Neuronal stem cell (in vitro differentiated cells): ENCODE data around the gene ARL6IP5.

Experiments used
- DNase-seq: peaks from one replicate; pipeline ENCODE4 v3.0.0-alpha.2; 2013; ENCODE audit warnings: low spot score
- H2AFZ ChIP-seq: one replicate; pipeline ENCODE4 v1.6.1; 2013; ENCODE audit warnings: mild to moderate bottlenecking, low read length, inconsistent platforms
- H2AK5ac ChIP-seq: 2 replicates; pipeline ENCODE4 v1.6.1; 2013; ENCODE audit warnings: low read depth, mild to moderate bottlenecking, inconsistent platforms, low read length, moderate library complexity, mixed read lengths
- H2BK120ac ChIP-seq: 2 replicates; pipeline ENCODE4 v1.6.1; 2013; ENCODE audit warnings: low read depth, mild to moderate bottlenecking, inconsistent platforms, low read length, moderate library complexity, mixed read lengths
- H2BK12ac ChIP-seq: one replicate; pipeline ENCODE4 v1.6.1; 2013; ENCODE audit warnings: low read length, inconsistent platforms
- H2BK15ac ChIP-seq: 2 replicates; pipeline ENCODE4 v1.6.1; 2013; ENCODE audit warnings: mild to moderate bottlenecking, low read length, inconsistent platforms, mixed read lengths
- H2BK5ac ChIP-seq: one replicate; pipeline ENCODE4 v1.6.1; 2013; ENCODE audit warnings: inconsistent platforms, mild to moderate bottlenecking, low read length, moderate library complexity
- H3K14ac ChIP-seq: one replicate; pipeline ENCODE4 v1.6.1; 2013; ENCODE audit warnings: low read length, inconsistent platforms
- H3K18ac ChIP-seq: 2 replicates; pipeline ENCODE4 v1.6.1; 2013; ENCODE audit warnings: low read length, inconsistent platforms
- H3K23ac ChIP-seq: 2 replicates; pipeline ENCODE4 v1.6.1; 2013; ENCODE audit warnings: low read depth, mild to moderate bottlenecking, mixed read lengths, low read length, inconsistent platforms; ENCODE audit not compliant: poor library complexity
- H3K27ac ChIP-seq: replicated peaks from 3 replicates; pipeline ENCODE4 v1.5.1; 2013; ENCODE audit warnings: low read length, inconsistent platforms
- H3K27me3 ChIP-seq, 3 experiments: 2 replicates each; pipeline ENCODE4 v1.6.1; 2013; ENCODE audit warnings: low read length in 3 of 3, mild to moderate bottlenecking in 2 of 3, inconsistent platforms in 1 of 3, low read depth in 1 of 3, mixed read lengths in 1 of 3, moderate library complexity in 1 of 3; ENCODE audit not compliant: control insufficient read depth in 3 of 3, insufficient read depth in 3 of 3
- H3K36me3 ChIP-seq, 2 donors: replicated peaks in 1 of 2; 2 replicates each; pipeline ENCODE4 v1.6.1; 2013; ENCODE audit warnings: low read length in 2 of 2; ENCODE audit not compliant: control insufficient read depth in 2 of 2, insufficient read depth in 2 of 2
- H3K4ac ChIP-seq: 2 replicates; pipeline ENCODE4 v1.6.1; 2013; ENCODE audit warnings: inconsistent platforms, mild to moderate bottlenecking, low read length, moderate library complexity
- H3K4me1 ChIP-seq, 2 donors: 1 replicate in 1 of 2; 2 replicates in 1 of 2; pipeline ENCODE4 v1.6.1; 2013; ENCODE audit warnings: low read length in 2 of 2, low read depth in 1 of 2; ENCODE audit not compliant: control insufficient read depth in 2 of 2, insufficient read depth in 1 of 2
- H3K4me2 ChIP-seq: one replicate; pipeline ENCODE4 v1.6.1; 2013; ENCODE audit warnings: mild to moderate bottlenecking, low read length, inconsistent platforms; ENCODE audit not compliant: insufficient read depth, poor library complexity, severe bottlenecking
- H3K4me3 ChIP-seq, 2 donors: 2 replicates each; pipeline ENCODE4 v1.5.1; 2013; ENCODE audit warnings: low read length in 2 of 2, mild to moderate bottlenecking in 2 of 2, inconsistent platforms in 1 of 2, moderate library complexity in 1 of 2
- H3K79me1 ChIP-seq: one replicate; pipeline ENCODE4 v1.6.1; 2013; ENCODE audit warnings: low read depth, mild to moderate bottlenecking, inconsistent platforms, low read length, moderate library complexity
- H3K9ac ChIP-seq: one replicate; pipeline ENCODE4 v1.6.1; 2013; ENCODE audit warnings: mild to moderate bottlenecking, low read depth, low read length, inconsistent platforms; ENCODE audit not compliant: poor library complexity
- H3K9me3 ChIP-seq, 2 donors: replicated peaks in 1 of 2; 2 replicates each; pipeline versions ENCODE3 to v1.6.1; 2013; ENCODE audit warnings: low read length in 2 of 2, mild to moderate bottlenecking in 2 of 2, inconsistent platforms in 1 of 2, low read depth in 1 of 2, mixed read lengths in 1 of 2, moderate library complexity in 1 of 2; ENCODE audit not compliant: control insufficient read depth in 2 of 2, insufficient read depth in 1 of 2
- H4K8ac ChIP-seq: one replicate; pipeline ENCODE4 v1.6.1; 2013; ENCODE audit warnings: low read depth, mild to moderate bottlenecking, inconsistent platforms, low read length, moderate library complexity
- H4K91ac ChIP-seq: one replicate; pipeline ENCODE4 v1.6.1; 2013; ENCODE audit warnings: low read length, low read depth, mild to moderate bottlenecking, inconsistent platforms; ENCODE audit not compliant: poor library complexity
- WGBS, 2 donors: extraction: QIAGEN DNeasy Blood & Tissue Kit; methylation state at CpG; one replicate each; pipeline ENCODE4 v1.1.7; 2013; ENCODE audit warnings: missing lambda C conversion rate in 2 of 2, mixed read lengths in 1 of 2; ENCODE audit not compliant: insufficient read length in 2 of 2, insufficient replicate concordance in 1 of 2; ENCODE audit errors: extremely low coverage in 2 of 2; 5-methylcytosine and 5-hydroxymethylcytosine counted together

ARL6IP5 gene

DNA sequence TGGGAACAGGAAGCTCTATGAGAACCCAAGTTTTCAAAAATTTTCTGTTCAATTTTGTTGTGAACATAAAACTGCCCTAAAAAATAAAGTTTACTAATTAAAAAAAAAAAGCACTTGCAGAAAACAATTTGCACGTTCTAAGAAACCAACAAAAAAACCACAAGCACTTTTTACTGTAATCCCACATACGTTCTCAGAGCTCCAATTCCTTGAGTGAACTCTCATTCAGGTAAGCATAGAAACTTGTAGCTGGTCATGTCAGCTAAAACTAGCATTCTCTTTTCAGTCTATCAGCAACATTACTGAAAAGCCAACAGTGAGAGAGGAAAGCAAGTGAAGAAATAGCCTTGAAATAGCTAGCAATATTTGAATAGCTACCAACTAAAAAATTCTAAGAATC, 21.1 kb upstream of the ARL6IP5 start:
- Histone ChIP-seq H2BK120ac (no peak overlapping the region), H3K27me3 (no peaks in the 10 kb centered on the region), H4K8ac (no peak overlapping the region), H3K27ac (no peak overlapping the region), H2BK5ac (no peak overlapping the region), H3K36me3 (peaks cover 13 to 93% of the 10 kb centered on the region in 2 donors), H3K4me3 (no peak overlapping the region), H2AK5ac (no peak overlapping the region), H3K4me2 (no peak overlapping the region), H3K4ac (no peak overlapping the region), H3K23ac (no peak overlapping the region), H2AFZ (no peak overlapping the region), H3K79me1 (no peaks in the 10 kb centered on the region), H3K18ac (no peak overlapping the region), H3K14ac (no peak overlapping the region), H3K9ac (no peak overlapping the region), H2BK15ac (no peak overlapping the region), H3K4me1 (no peaks in the 10 kb centered on the region), H2BK12ac (no peak overlapping the region), H4K91ac (no peak overlapping the region), H3K9me3 (peaks cover 0 to 15% of the 10 kb centered on the region in 2 donors)
- no peak for DNase-seq
- WGBS, 2 donors: no CpG with 5 or more reads among the region's 2 CpGs

DNA sequence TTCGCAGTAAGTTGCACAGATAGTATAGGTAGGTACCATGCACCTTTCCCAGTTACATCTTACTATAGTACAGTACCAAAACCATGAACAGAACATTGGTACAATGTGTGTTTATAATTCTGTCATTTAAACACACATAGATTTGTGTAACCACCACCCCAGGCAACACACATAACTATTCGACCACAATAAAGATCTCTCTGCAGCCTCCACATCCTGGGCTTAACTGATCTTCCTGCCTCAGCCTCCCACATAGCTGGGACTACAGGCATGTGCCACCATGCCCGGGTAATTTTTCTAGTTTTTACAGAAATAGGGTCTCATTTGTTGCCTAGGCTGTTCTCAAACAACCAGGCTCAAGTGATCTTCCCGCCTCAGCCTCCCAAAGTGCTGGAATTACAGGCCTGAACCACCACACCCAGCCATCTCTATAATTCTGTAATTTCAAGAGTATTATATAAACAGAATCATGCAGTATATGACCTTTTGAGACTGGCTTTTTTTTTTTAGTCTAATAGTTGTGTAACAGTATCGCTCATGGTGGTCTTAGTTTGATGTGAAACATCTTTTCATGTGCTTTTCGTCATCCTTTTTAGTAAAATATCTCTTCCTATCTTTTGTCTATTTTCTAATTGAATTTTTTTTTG, 19.3 kb upstream of the ARL6IP5 start:
- peaks cover 11 to 89% of the 10 kb centered on the region in 2 donors for H3K36me3 ChIP-seq
- no peak overlapping the region for H3K14ac ChIP-seq
- H3K4me1 ChIP-seq: no peaks in the 10 kb centered on the region
- no peak overlapping the region for H3K18ac ChIP-seq
- H4K8ac ChIP-seq: no peak overlapping the region
- H2BK5ac ChIP-seq: no peak overlapping the region
- no peak overlapping the region for H3K4ac ChIP-seq
- H2AFZ ChIP-seq: no peak overlapping the region
- no peak overlapping the region for H3K27ac ChIP-seq
- H2AK5ac ChIP-seq: no peak overlapping the region
- H3K4me3 ChIP-seq: no peak overlapping the region
- H4K91ac ChIP-seq: no peak overlapping the region
- no peak for DNase-seq
- no peak overlapping the region for H2BK120ac ChIP-seq
- no CpG with 5 or more reads among the region's 6 CpGs for whole genome bisulfite sequencing, 2 donors
- H3K23ac ChIP-seq: no peak overlapping the region
- peaks cover 0 to 15% of the 10 kb centered on the region in 2 donors for H3K9me3 ChIP-seq
- no peak overlapping the region for H2BK15ac ChIP-seq
- H3K27me3 ChIP-seq: no peaks in the 10 kb centered on the region
- H3K9ac ChIP-seq: no peak overlapping the region
- no peaks in the 10 kb centered on the region for H3K79me1 ChIP-seq
- no peak overlapping the region for H2BK12ac ChIP-seq
- H3K4me2 ChIP-seq: no peak overlapping the region

GRCh38 chr3:69066121-69066520, 18.6 kb upstream of the ARL6IP5 start:
- Histone ChIP-seq H3K9ac (no peak overlapping the region), H3K4me2 (no peak overlapping the region), H4K8ac (no peak overlapping the region), H3K14ac (no peak overlapping the region), H2BK12ac (no peak overlapping the region), H3K79me1 (no peaks in the 10 kb centered on the region), H3K18ac (no peak overlapping the region), H3K27me3 (no peaks in the 10 kb centered on the region), H4K91ac (no peak overlapping the region), H2BK120ac (no peak overlapping the region), H3K4me3 (no peak overlapping the region), H2AK5ac (no peak overlapping the region), H3K27ac (no peak overlapping the region), H2BK5ac (no peak overlapping the region), H3K4me1 (no peaks in the 10 kb centered on the region), H2BK15ac (no peak overlapping the region), H3K4ac (no peak overlapping the region), H3K36me3 (peaks cover 7 to 89% of the 10 kb centered on the region in 2 donors), H3K9me3 (peaks cover 0 to 8% of the 10 kb centered on the region in 2 donors), H3K23ac (no peak overlapping the region), H2AFZ (no peak overlapping the region)
- no peak for DNase-seq
- WGBS, 2 donors: no CpG with 5 or more reads among the region's 4 CpGs

DNA sequence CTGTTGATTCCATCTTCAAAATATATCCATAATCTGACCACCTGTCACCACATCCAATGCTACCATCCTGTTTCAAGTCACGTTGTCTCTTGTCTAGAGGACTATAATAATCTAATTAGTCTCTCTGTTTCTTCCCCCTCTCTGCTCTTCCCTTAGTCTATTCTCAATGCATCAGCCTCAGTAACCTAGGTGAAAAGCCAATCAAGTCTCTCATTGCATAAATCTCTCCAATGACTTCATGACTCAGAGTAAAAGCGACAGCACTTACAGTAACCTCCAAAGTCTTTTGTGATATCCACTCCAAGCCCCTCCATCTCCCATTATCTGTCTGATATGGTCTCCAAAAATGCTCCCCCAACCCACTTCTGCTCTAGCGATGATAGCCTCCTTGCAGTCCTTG, 11.8 kb upstream of the ARL6IP5 start:
- WGBS, 2 donors: no CpG with 5 or more reads among the region's 3 CpGs
- Histone ChIP-seq H3K14ac (no peak overlapping the region), H3K4me3 (no peak overlapping the region), H3K9ac (no peak overlapping the region), H3K4ac (no peak overlapping the region), H2BK12ac (no peak overlapping the region), H3K23ac (no peak overlapping the region), H2BK5ac (no peak overlapping the region), H2BK15ac (no peak overlapping the region), H4K8ac (no peak overlapping the region), H3K36me3 (peaks cover 3 to 89% of the 10 kb centered on the region in 2 donors), H3K9me3 (no peaks in the 10 kb centered on the region), H2AK5ac (no peak overlapping the region), H2AFZ (no peak overlapping the region), H3K18ac (no peak overlapping the region), H2BK120ac (no peak overlapping the region), H3K79me1 (no peaks in the 10 kb centered on the region), H3K27me3 (no peaks in the 10 kb centered on the region), H3K4me1 (no peaks in the 10 kb centered on the region), H3K4me2 (no peak overlapping the region), H3K27ac (no peak overlapping the region), H4K91ac (no peak overlapping the region)
- no peak for DNase-seq
